ENCODE measurements around the gene BRF1.

BRF1 gene

GRCh38 chr14:105326568-105326867, 25.7 kb upstream of the BRF1 start:
- TF ChIP-seq GATA2 (IDR thresholded peaks at IDR 0.05; ENCODE audit: low read depth, low read length) (no peak), GATA3 (IDR thresholded peaks at IDR 0.05; ENCODE audit: low read depth, low read length) (no peak)

GRCh38 chr14:105325716-105326567, 25.1 kb upstream of the BRF1 start:
- TF ChIP-seq GATA2 (IDR thresholded peaks at IDR 0.05; ENCODE audit: low read depth, low read length) (no peak), GATA3 (IDR thresholded peaks at IDR 0.05; ENCODE audit: low read depth, low read length) (no peak)

GRCh38 chr14:105325303-105325702, 24.5 kb upstream of the BRF1 start:
- TF ChIP-seq GATA3 (IDR thresholded peaks at IDR 0.05; ENCODE audit: low read depth, low read length) (no peak), GATA2 (IDR thresholded peaks at IDR 0.05; ENCODE audit: low read depth, low read length) (no peak)

GRCh38 chr14:105324871-105325270, 24.1 kb upstream of the BRF1 start:
- no peak for TF ChIP-seq GATA3 (IDR thresholded peaks at IDR 0.05; ENCODE audit: low read depth, low read length)
- TF ChIP-seq GATA2 (IDR thresholded peaks at IDR 0.05; ENCODE audit: low read depth, low read length) = no peak

- TF ChIP-seq GATA3 (IDR thresholded peaks at IDR 0.05; ENCODE audit: low read depth, low read length) = no peak
- no peak for TF ChIP-seq GATA2 (IDR thresholded peaks at IDR 0.05; ENCODE audit: low read depth, low read length)
Measured at GRCh38 chr14:105324080-105324778, 23.4 kb upstream of the BRF1 start.

GRCh38 chr14:105323663-105324062, 22.9 kb upstream of the BRF1 start:
- no peak for TF ChIP-seq GATA3 (IDR thresholded peaks at IDR 0.05; ENCODE audit: low read depth, low read length)
- no peak for TF ChIP-seq GATA2 (IDR thresholded peaks at IDR 0.05; ENCODE audit: low read depth, low read length)

- TF ChIP-seq GATA2 (IDR thresholded peaks at IDR 0.05; ENCODE audit: low read depth, low read length) (no peak), GATA3 (IDR thresholded peaks at IDR 0.05; ENCODE audit: low read depth, low read length) (no peak)
Measured at GRCh38 chr14:105322791-105323556, 22.2 kb upstream of the BRF1 start.

- TF ChIP-seq GATA3 (IDR thresholded peaks at IDR 0.05; ENCODE audit: low read depth, low read length) (no peak), GATA2 (IDR thresholded peaks at IDR 0.05; ENCODE audit: low read depth, low read length) (no peak)
Measured at GRCh38 chr14:105317546-105317945, 16.7 kb upstream of the BRF1 start.

GRCh38 chr14:105316968-105317510, 16.2 kb upstream of the BRF1 start:
- TF ChIP-seq GATA2 (IDR thresholded peaks at IDR 0.05; ENCODE audit: low read depth, low read length) = no peak
- no peak for TF ChIP-seq GATA3 (IDR thresholded peaks at IDR 0.05; ENCODE audit: low read depth, low read length)

GRCh38 chr14:105316577-105316941, 15.8 kb upstream of the BRF1 start:
- no peak for TF ChIP-seq GATA2 (IDR thresholded peaks at IDR 0.05; ENCODE audit: low read depth, low read length)
- no peak for TF ChIP-seq GATA3 (IDR thresholded peaks at IDR 0.05; ENCODE audit: low read depth, low read length)

- TF ChIP-seq GATA3 (IDR thresholded peaks at IDR 0.05; ENCODE audit: low read depth, low read length) (no peak), GATA2 (IDR thresholded peaks at IDR 0.05; ENCODE audit: low read depth, low read length) (no peak)
Measured at GRCh38 chr14:105315941-105316576, 15.3 kb upstream of the BRF1 start.

- TF ChIP-seq GATA3 (IDR thresholded peaks at IDR 0.05; ENCODE audit: low read depth, low read length) = no peak
- no peak for TF ChIP-seq GATA2 (IDR thresholded peaks at IDR 0.05; ENCODE audit: low read depth, low read length)
Measured at GRCh38 chr14:105315211-105315721, 14.5 kb upstream of the BRF1 start.

GRCh38 chr14:105314287-105315200, 13.7 kb upstream of the BRF1 start, which contains the start of gene PACS2:
Gene PACS2, plus strand, starts transcription at chr14:105314748. Its CDS starts 171 bp downstream, at chr14:105314919.
- TF ChIP-seq GATA2 (IDR thresholded peaks at IDR 0.05; ENCODE audit: low read depth, low read length) (no peak), GATA3 (IDR thresholded peaks at IDR 0.05; ENCODE audit: low read depth, low read length) (no peak)

Measured in SH-SY5Y (cell line).